ENCODE results near the gene PDHB. TPM values are rescaled to one million over a fixed set of nuclear protein-coding genes. Genes with fewer than 3 reads are reported as not detected.

Gene PDHB
- total RNA-seq, 2 experiments from 2014 or later = 53.9 to 58.8 TPM

DNA sequence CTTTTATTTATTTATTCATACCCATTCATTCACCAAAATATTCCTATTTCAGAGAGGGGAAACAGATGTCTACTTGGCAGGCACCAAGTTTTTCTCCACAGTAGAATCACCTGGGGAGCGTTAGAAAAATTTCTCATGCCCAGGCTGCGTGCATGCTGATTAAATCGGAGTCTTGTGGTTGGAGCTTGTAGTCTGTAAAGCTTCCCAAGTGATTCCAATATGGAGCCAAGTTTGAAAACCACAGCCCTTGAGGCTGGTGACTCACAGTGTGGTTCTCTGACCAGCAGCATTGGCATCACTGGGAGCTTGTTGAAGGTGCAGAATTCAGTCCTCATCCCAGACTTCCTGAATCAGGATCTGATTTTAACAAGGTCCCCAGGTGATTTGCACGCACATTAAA lies 49.7 kb downstream of the PDHB start:
- Mint-ChIP-seq H3K27me3 (no peaks in the 10 kb centered on the region), H3K27ac (no peak overlapping the region), H3K4me1 (ENCODE audit: low read depth) (peaks cover 2% of the 10 kb centered on the region), H3K4me3 (no peak overlapping the region), H3K9me3 (no peaks in the 10 kb centered on the region), H3K36me3 (ENCODE audit: low read depth) (no peaks in the 10 kb centered on the region)
- intact Hi-C loops (cut with micrococcal nuclease) = no loop called here
- CTCF ChIA-PET = no interaction called here
- no peak for DNase-seq
- TF ChIP-seq CTCF (IDR thresholded peaks at IDR 0.05) = no peak
- ATAC-seq = no peak
- POLR2A ChIA-PET = no interaction called here

DNA sequence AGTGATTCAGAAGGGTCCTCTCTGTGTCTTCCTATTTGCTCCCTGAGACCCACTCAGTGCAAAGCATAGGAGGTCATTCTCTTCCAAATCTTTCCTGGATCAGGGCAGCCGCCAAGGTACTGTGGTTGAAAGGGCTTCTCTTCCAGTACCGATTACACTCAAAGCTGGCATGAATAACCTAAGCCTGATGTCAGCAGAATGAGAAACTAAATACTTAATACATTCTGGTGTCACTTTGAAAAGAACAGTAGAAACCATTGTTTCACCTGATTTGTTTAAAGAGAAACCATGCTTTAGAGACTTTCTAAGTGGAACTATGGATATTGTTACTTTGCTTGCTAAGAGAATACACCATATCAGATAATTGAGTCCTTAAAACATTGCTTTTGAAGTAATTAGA lies 50.2 kb downstream of the PDHB start:
- no peak overlapping the region for H3K27ac Mint-ChIP-seq
- peaks cover 2% of the 10 kb centered on the region for H3K4me1 Mint-ChIP-seq (ENCODE audit: low read depth)
- H3K27me3 Mint-ChIP-seq = no peaks in the 10 kb centered on the region
- no peak overlapping the region for H3K4me3 Mint-ChIP-seq
- ATAC-seq (no peak), DNase-seq (no peak)
- H3K9me3 Mint-ChIP-seq = no peaks in the 10 kb centered on the region
- ChIA-PET CTCF (no interaction called here), POLR2A (no interaction called here)
- H3K36me3 Mint-ChIP-seq (ENCODE audit: low read depth) = no peaks in the 10 kb centered on the region
- intact Hi-C loops (cut with micrococcal nuclease) = no loop called here
- TF ChIP-seq CTCF (IDR thresholded peaks at IDR 0.05) = no peak

GRCh38 chr3:58379351-58380073 lies 54.1 kb downstream of the PDHB start:
- Mint-ChIP-seq H3K4me3 (no peak overlapping the region), H3K9me3 (no peaks in the 10 kb centered on the region), H3K27ac (no peak overlapping the region), H3K4me1 (ENCODE audit: low read depth) (no peaks in the 10 kb centered on the region), H3K27me3 (no peaks in the 10 kb centered on the region), H3K36me3 (ENCODE audit: low read depth) (no peaks in the 10 kb centered on the region)
- intact Hi-C loops (cut with micrococcal nuclease) = no loop called here
- POLR2A ChIA-PET = no interaction called here
- no peak for DNase-seq
- CTCF ChIA-PET = interaction anchor here (1.2 kb wide), 1 partner anchor 72 kb away, joined by 4 read pairs; the partner anchor contains the start of gene HTD2
- TF ChIP-seq CTCF (IDR thresholded peaks at IDR 0.05) = no peak
- no peak for ATAC-seq

- no peak for ATAC-seq
- Mint-ChIP-seq H3K4me1 (ENCODE audit: low read depth) (no peaks in the 10 kb centered on the region), H3K4me3 (no peak overlapping the region), H3K9me3 (no peaks in the 10 kb centered on the region), H3K27me3 (no peaks in the 10 kb centered on the region), H3K27ac (no peak overlapping the region), H3K36me3 (ENCODE audit: low read depth) (peaks cover 3% of the 10 kb centered on the region)
- TF ChIP-seq CTCF (IDR thresholded peaks at IDR 0.05) = no peak
- DNase-seq = no peak
- CTCF ChIA-PET = interaction anchor here (1.0 kb wide), 1 partner anchor 57 kb away, joined by 3 read pairs; no protein-coding TSS in a partner anchor
- POLR2A ChIA-PET = interaction anchor here (1.0 kb wide), 1 partner anchor 14 kb away, joined by 3 read pairs; no protein-coding TSS in a partner anchor
- intact Hi-C loops (cut with micrococcal nuclease) = no loop called here
These were observed 55.9 kb downstream of the PDHB start for GRCh38 chr3:58377750-58378149.

Other genes with a start within 250 kb of the PDHB start
- not detected for gene DNASE1L3, start 222.9 kb downstream of the PDHB start, total RNA-seq
- 1 to 10 TPM; 3.3 to 3.7 TPM for gene ABHD6, start 196.0 kb downstream of the PDHB start, total RNA-seq
- 10 to 100 TPM; 16.1 to 18.0 TPM for gene RPP14, start 127.6 kb downstream of the PDHB start, total RNA-seq
- 1 to 10 TPM; 8.4 to 9.6 TPM for gene HTD2, start 127.3 kb downstream of the PDHB start, total RNA-seq
- 10 to 100 TPM; 22.2 to 23.6 TPM for gene PXK, start 100.9 kb downstream of the PDHB start, total RNA-seq
- 1 to 10 TPM; 5.6 to 5.8 TPM for gene KCTD6, start 58.3 kb upstream of the PDHB start, total RNA-seq
- gene ACOX2, start 103.4 kb upstream of the PDHB start, total RNA-seq = not detected
- not detected for gene FAM107A, start 143.6 kb upstream of the PDHB start, total RNA-seq
- gene FAM3D, start 232.9 kb upstream of the PDHB start, total RNA-seq = not detected

Data from activated CD8-positive, alpha-beta T cell treated with anti-CD3 and anti-CD28 coated beads for 36 hours (primary cell).